Measurements from ENCODE around the gene TCF4.

DNA sequence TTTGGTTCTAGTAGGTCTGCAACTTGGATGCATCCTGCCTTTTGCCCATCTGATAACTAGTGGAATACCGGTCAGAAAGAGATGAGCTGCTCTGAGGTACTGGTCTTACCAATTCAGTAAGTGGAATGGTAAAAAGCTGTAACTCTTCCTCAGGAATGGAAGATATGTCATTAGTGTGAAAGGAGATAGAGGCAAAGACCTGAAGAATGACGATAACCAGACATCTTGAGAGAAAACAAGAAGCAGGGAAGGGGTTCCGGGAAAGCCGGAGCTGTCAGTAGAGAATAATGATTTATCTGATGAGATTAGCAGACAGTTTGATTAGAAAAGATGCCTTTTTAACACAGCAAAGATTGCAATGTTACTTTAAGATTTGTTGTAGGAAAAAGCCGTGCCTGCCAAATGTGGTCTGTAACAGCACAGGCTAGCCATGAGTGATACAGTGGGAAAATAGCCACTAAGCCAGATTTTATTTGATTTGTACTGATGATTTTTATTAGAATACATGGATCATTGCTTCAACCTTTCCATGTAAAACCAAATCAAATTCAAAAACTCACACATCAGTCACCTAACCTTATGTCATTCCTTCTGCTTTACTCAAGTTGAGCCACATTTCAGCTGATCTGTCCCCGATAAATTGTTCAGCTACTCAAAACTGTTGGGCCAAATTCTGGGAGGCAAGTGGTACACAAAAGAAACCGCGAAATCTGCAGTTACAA, 110.0 kb downstream of the TCF4 start:
- TF ChIP-seq GABPA (IDR thresholded peaks at IDR 0.05; ENCODE audit: low read depth) = no peak
- TF ChIP-seq, protein P1, sequence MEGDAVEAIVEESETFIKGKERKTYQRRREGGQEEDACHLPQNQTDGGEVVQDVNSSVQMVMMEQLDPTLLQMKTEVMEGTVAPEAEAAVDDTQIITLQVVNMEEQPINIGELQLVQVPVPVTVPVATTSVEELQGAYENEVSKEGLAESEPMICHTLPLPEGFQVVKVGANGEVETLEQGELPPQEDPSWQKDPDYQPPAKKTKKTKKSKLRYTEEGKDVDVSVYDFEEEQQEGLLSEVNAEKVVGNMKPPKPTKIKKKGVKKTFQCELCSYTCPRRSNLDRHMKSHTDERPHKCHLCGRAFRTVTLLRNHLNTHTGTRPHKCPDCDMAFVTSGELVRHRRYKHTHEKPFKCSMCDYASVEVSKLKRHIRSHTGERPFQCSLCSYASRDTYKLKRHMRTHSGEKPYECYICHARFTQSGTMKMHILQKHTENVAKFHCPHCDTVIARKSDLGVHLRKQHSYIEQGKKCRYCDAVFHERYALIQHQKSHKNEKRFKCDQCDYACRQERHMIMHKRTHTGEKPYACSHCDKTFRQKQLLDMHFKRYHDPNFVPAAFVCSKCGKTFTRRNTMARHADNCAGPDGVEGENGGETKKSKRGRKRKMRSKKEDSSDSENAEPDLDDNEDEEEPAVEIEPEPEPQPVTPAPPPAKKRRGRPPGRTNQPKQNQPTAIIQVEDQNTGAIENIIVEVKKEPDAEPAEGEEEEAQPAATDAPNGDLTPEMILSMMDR (IDR thresholded peaks at IDR 0.05; ENCODE audit: insufficient read depth, low read length) = no peak

Data from HL-60 (cell line).